ENCODE measurements around the gene IBA57.
"Not testable (repeated sequence)": the region's sequence is repeated elsewhere in the genome, so short reads cannot be mapped to it uniquely, and the experiment has no call there.

IBA57 gene

GRCh38 chr1:228210712-228211530 is 45.3 kb downstream of the IBA57 start:
- in situ Hi-C loops (cut with MboI; ENCODE audit: low sequenced_read_pairs), result no loop called here

GRCh38 chr1:228211531-228212414 is 46.2 kb downstream of the IBA57 start:
- in situ Hi-C loops (cut with MboI; ENCODE audit: low sequenced_read_pairs), result no loop called here

GRCh38 chr1:228212415-228212965 is 46.9 kb downstream of the IBA57 start:
- in situ Hi-C loops (cut with MboI; ENCODE audit: low sequenced_read_pairs), result no loop called here

- in situ Hi-C loops (cut with MboI; ENCODE audit: low sequenced_read_pairs), result no loop called here
Observed at GRCh38 chr1:228212966-228213844, 47.6 kb downstream of the IBA57 start.

GRCh38 chr1:228213917-228214808 is 48.6 kb downstream of the IBA57 start:
- in situ Hi-C loops (cut with MboI; ENCODE audit: low sequenced_read_pairs), result no loop called here

- in situ Hi-C loops (cut with MboI; ENCODE audit: low sequenced_read_pairs), result no loop called here
Observed at GRCh38 chr1:228214921-228215662, 49.5 kb downstream of the IBA57 start.

GRCh38 chr1:228215663-228216116 is 50.1 kb downstream of the IBA57 start:
- in situ Hi-C loops (cut with MboI; ENCODE audit: low sequenced_read_pairs), result no loop called here

GRCh38 chr1:228216371-228217320 is 51.0 kb downstream of the IBA57 start:
- in situ Hi-C loops (cut with MboI; ENCODE audit: low sequenced_read_pairs), result no loop called here

- in situ Hi-C loops (cut with MboI; ENCODE audit: low sequenced_read_pairs), result no loop called here
Observed at GRCh38 chr1:228217551-228218344, 52.1 kb downstream of the IBA57 start.

GRCh38 chr1:228218513-228219244 is 53.1 kb downstream of the IBA57 start:
- in situ Hi-C loops (cut with MboI; ENCODE audit: low sequenced_read_pairs), result no loop called here

- in situ Hi-C loops (cut with MboI; ENCODE audit: low sequenced_read_pairs), result no loop called here
Observed at GRCh38 chr1:228219245-228219961, 53.8 kb downstream of the IBA57 start.

- in situ Hi-C loops (cut with MboI; ENCODE audit: low sequenced_read_pairs), result no loop called here
Observed at GRCh38 chr1:228219962-228220780, 54.6 kb downstream of the IBA57 start.

GRCh38 chr1:228221097-228221496 is 55.5 kb downstream of the IBA57 start:
- in situ Hi-C loops (cut with MboI; ENCODE audit: low sequenced_read_pairs), result not testable (repeated sequence)

- in situ Hi-C loops (cut with MboI; ENCODE audit: low sequenced_read_pairs), result no loop called here
Observed at GRCh38 chr1:228222548-228222947, 56.9 kb downstream of the IBA57 start.
